Naive thymus-derived CD4-positive, alpha-beta T cell (primary cell): Measurements from ENCODE around the gene SPOP. TPM values are rescaled to one million over a fixed set of nuclear protein-coding genes. Genes with fewer than 3 reads are reported as not detected.

Experiments used
- ATAC-seq: fragments of 150-1000 bp; cut with Tn5 transposase; 2 replicates; pipeline ENCODE4 v1.10.0; 2021; ENCODE audit warnings: mild to moderate bottlenecking, moderate library complexity
- CTCF ChIA-PET: fragments of 350-600 bp; sonication (Branson Sonifier 250); formaldehyde crosslinking; loops from one replicate; lab custom pipeline; 2021; ENCODE audit warnings: antibody characterized with exemption; lab: Charles Lee
- POLR2A ChIA-PET: fragments of 350-600 bp; sonication (Branson Sonifier 250); formaldehyde crosslinking; loops from one replicate; lab custom pipeline; 2021; ENCODE audit warnings: antibody characterized with exemption, inconsistent platforms; lab: Charles Lee
- DNase-seq, 9 donors: peaks; one replicate each; pipeline versions ENCODE4 v3.0.0 to v3.0.0-alpha.2; 2020 to 2022; ENCODE audit warnings: mixed read lengths in 1 of 9
- H3K27ac ChIP-seq: one replicate; pipeline ENCODE4 v1.7.0; 2013; ENCODE audit warnings: mild to moderate bottlenecking, low read depth, low read length, moderate library complexity
- H3K27me3 ChIP-seq, 2 donors: one replicate each; pipeline ENCODE4 v1.7.0; 2013; ENCODE audit warnings: low read length in 2 of 2, mild to moderate bottlenecking in 2 of 2, moderate library complexity in 2 of 2; ENCODE audit not compliant: control insufficient read depth in 2 of 2, insufficient read depth in 2 of 2
- H3K36me3 ChIP-seq, 3 experiments: 1 replicate in 2 of 3; 2 replicates in 1 of 3; pipeline ENCODE4 v1.7.0; 2013; ENCODE audit warnings: low read length in 3 of 3, mild to moderate bottlenecking in 3 of 3, moderate library complexity in 1 of 3; ENCODE audit not compliant: insufficient read depth in 3 of 3, control insufficient read depth in 2 of 3
- H3K4me1 ChIP-seq, 2 donors: one replicate each; pipeline ENCODE4 v1.7.0; 2013; ENCODE audit warnings: low read length in 2 of 2, mild to moderate bottlenecking in 2 of 2, moderate library complexity in 1 of 2; ENCODE audit not compliant: control insufficient read depth in 2 of 2, insufficient read depth in 2 of 2
- H3K4me3 ChIP-seq: 2 replicates; pipeline ENCODE4 v1.7.0; 2013; ENCODE audit warnings: mild to moderate bottlenecking, low read length
- H3K9me3 ChIP-seq, 3 experiments: 1 replicate in 2 of 3; 2 replicates in 1 of 3; pipeline ENCODE4 v1.7.0; 2013; ENCODE audit warnings: low read length in 3 of 3; ENCODE audit not compliant: control insufficient read depth in 2 of 3
- H3K27ac Mint-ChIP-seq, 9 donors: one replicate each; pipeline ENCODE4 v1.8.0; 2020 to 2022; ENCODE audit warnings: mixed read lengths in 9 of 9, mild to moderate bottlenecking in 8 of 9, moderate library complexity in 5 of 9, inconsistent platforms in 2 of 9
- H3K27me3 Mint-ChIP-seq, 5 donors: one replicate each; pipeline ENCODE4 v1.8.0; 2021 to 2022; ENCODE audit warnings: mixed read lengths in 5 of 5, mild to moderate bottlenecking in 1 of 5
- H3K36me3 Mint-ChIP-seq, 5 donors: one replicate each; pipeline ENCODE4 v1.8.0; 2020 to 2022; ENCODE audit warnings: mixed read lengths in 5 of 5, mild to moderate bottlenecking in 3 of 5, inconsistent platforms in 1 of 5
- H3K4me1 Mint-ChIP-seq, 7 donors: one replicate each; pipeline ENCODE4 v1.8.0; 2020 to 2022; ENCODE audit warnings: mixed read lengths in 7 of 7, mild to moderate bottlenecking in 3 of 7, inconsistent platforms in 1 of 7
- H3K4me3 Mint-ChIP-seq, 10 donors: one replicate each; pipeline ENCODE4 v1.8.0; 2020 to 2022; ENCODE audit warnings: mild to moderate bottlenecking in 10 of 10, mixed read lengths in 10 of 10, moderate library complexity in 6 of 10, inconsistent platforms in 2 of 10
- H3K9me3 Mint-ChIP-seq, 11 donors: one replicate each; pipeline ENCODE4 v1.8.0; 2020 to 2022; ENCODE audit warnings: mixed read lengths in 11 of 11, mild to moderate bottlenecking in 4 of 11, inconsistent platforms in 1 of 11, moderate library complexity in 1 of 11
- intact Hi-C, 2 donors: fragments of 100-400 bp; cut with micrococcal nuclease; formaldehyde crosslinking; loops; one replicate each; pipeline ENCODE4 v1.15.1; 2023
- polyA plus RNA-seq, 2 donors: library from polyadenylated mRNA; unstranded; fragments of 300-500 nt; fragmentation: Illumina TruSeq; gene quantifications; one replicate each; pipeline ENCODE4 v1.2.3, GENCODE V29; 2021
- total RNA-seq, 6 experiments: library from RNA in 5 of 6; stranded (reverse) in 5 of 6; gene quantifications; 1 replicate in 5 of 6; 2 replicates in 1 of 6; pipeline ENCODE4 v1.2.3 and lab custom pipeline; 2021 to 2026

Gene SPOP
- total and polyA plus RNA-seq, 7 experiments from 2014 or later: 59.6 to 151 (median 81.2) TPM

DNA sequence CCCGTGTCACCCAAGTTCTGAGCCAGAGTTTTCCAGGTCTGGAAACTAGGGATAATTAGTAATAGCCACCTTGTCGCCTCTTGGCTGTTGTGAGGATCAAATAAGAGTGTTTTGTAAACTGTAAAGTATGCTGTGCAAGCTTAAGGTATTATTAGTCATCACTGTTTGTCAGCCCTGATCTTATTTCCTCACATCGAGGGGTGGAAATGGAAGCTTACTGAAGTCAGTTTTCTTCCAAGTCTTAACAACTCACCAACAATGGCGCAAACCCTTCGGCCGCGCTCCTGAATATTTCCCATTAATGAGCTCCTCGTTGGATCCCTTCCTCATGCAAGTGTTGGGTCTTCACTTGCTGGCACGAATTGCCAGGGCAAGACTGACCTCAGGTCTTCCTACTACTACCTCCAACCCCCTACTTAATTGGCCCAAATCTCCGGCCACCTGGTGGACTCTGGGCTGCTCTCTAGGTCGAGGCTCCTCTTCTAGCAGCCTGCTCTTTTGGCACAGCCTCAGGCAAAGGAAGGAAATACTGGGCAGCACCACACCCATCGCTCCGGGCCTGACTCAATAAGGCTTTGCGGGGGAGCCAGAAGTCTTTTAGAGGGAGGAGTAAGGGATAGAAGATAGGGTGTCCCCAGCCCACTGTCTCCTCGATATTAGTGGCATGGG lies 30.8 kb upstream of the SPOP start:
- Histone ChIP-seq H3K4me3 (peak overlapping the region; percentile 24), H3K27me3 (no peaks in the 10 kb centered on the region), H3K27ac (peak overlapping the region; percentile 94), H3K9me3 (no peaks in the 10 kb centered on the region), H3K4me1 (peaks cover 26 to 27% of the 10 kb centered on the region in 2 donors), H3K36me3 (peaks cover 15 to 63% (median 16%) of the 10 kb centered on the region in 3 experiments)
- no peak for ATAC-seq
- H3K4me1 Mint-ChIP-seq: peaks cover 31 to 47% (median 43%) of the 10 kb centered on the region in 7 donors
- CTCF ChIA-PET: interaction anchor here (0.7 to 3.5 kb wide), 27 partner anchors 8 to 143 kb away, joined by 3 to 25 read pairs (median 5); partner anchors contain the start of genes FAM117A and KAT7
- peak overlapping the region; percentile 51 to 97 (median 96) for H3K4me3 Mint-ChIP-seq
- H3K9me3 Mint-ChIP-seq: no peaks in the 10 kb centered on the region
- no peak for DNase-seq
- peak overlapping the region; percentile 89 to 99 (median 96) for H3K27ac Mint-ChIP-seq
- no peaks in the 10 kb centered on the region for H3K27me3 Mint-ChIP-seq
- peaks cover 7 to 31% (median 13%) of the 10 kb centered on the region in 5 donors for H3K36me3 Mint-ChIP-seq
- intact Hi-C loops: loop anchor here (1.0 to 5.0 kb wide), 11 partner anchors 12 to 293 kb away; partner anchors contain the start of genes FAM117A (in 2 of the 2), KAT7 (in 2 of the 2), SPOP (in 2 of the 2) and DLX3 (in 1 of the 2)
- POLR2A ChIA-PET: interaction anchor here (0.6 to 6.6 kb wide), 26 partner anchors 13 to 142 kb away, joined by 3 to 95 read pairs (median 7); partner anchors contain the start of genes FAM117A and KAT7

DNA sequence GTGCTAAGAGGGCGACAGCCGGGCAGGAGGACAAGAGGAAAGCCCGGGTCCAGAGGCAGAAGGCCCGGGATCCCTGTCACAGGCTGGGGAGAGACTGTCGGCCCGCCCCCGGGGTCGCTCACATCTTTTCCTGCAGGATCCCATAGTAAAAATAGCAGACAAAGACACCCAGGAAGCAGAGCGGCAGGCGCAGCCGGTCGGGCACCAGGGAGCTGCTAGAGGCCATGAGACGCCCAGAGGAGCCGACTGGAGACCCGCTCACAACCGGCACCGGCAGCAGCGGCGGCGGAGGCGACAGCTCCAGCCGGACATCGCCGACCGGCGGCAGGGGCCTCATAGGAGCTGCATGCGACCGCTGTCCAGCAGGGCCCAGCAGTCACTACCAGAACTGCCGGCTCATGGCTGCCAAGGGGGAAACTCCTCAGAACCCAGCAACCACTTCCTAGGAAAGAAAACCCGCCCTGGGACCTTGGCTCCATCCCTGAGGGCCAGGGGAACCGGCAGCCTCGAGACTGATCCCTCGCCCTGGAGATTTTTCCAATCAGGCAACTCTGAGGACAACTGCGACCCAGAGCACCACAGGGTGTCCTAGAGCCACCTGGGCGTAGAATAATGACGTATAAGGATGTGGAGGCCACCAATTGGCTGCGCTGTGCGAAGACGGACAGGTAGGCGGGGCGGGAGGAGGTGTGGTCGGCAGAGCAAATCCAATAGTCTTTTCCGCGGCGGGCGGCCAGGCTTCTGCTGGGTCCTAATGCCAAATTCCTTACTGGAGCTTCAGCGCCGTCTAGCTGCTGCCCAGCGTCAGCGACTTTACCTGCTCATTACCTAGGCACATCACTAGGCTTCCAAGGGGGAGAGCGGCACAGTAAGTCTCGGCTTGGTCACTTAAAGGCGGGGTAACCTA lies 30.0 kb upstream of the SPOP start, which contains the start of gene SLC35B1:
SLC35B1 (minus strand) TSS at position 357 of the 907 bp plus-strand sequence; CDS start at position 226, 131 bp downstream.
- CTCF ChIA-PET: interaction anchor here (0.6 to 3.5 kb wide), 23 partner anchors 8 to 575 kb away, joined by 3 to 25 read pairs (median 5); partner anchors contain the start of genes FAM117A and KAT7
- Histone ChIP-seq H3K27me3 (no peaks in the 10 kb centered on the region), H3K9me3 (no peaks in the 10 kb centered on the region), H3K27ac (peak within 1 kb of the TSS; percentile 94), H3K4me3 (peak within 1 kb of the TSS; percentile 96), H3K36me3 (peaks cover 19 to 64% (median 21%) of the 10 kb centered on the region in 3 experiments), H3K4me1 (peaks cover 22 to 27% of the 10 kb centered on the region in 2 donors)
- Mint-ChIP-seq H3K4me1 (peaks cover 30 to 47% (median 42%) of the 10 kb centered on the region in 7 donors), H3K9me3 (no peaks in the 10 kb centered on the region), H3K36me3 (peaks cover 5 to 32% (median 13%) of the 10 kb centered on the region in 5 donors), H3K27me3 (no peaks in the 10 kb centered on the region), H3K27ac (peak within 1 kb of the TSS; percentile 89 to 99 (median 96)), H3K4me3 (peak within 1 kb of the TSS; percentile 91 to 97 (median 96))
- ATAC-seq: peak; percentile 98
- intact Hi-C loops: loop anchor here (1.0 to 5.0 kb wide), 11 partner anchors 12 to 293 kb away; partner anchors contain the start of genes FAM117A (in 2 of the 2), KAT7 (in 2 of the 2), SPOP (in 2 of the 2) and DLX3 (in 1 of the 2)
- POLR2A ChIA-PET: interaction anchor here (0.5 to 6.6 kb wide), 28 partner anchors 12 to 143 kb away, joined by 3 to 95 read pairs (median 6); partner anchors contain the start of genes FAM117A and KAT7
- DNase-seq: peak; percentile 89 to 99 (median 97)

DNA sequence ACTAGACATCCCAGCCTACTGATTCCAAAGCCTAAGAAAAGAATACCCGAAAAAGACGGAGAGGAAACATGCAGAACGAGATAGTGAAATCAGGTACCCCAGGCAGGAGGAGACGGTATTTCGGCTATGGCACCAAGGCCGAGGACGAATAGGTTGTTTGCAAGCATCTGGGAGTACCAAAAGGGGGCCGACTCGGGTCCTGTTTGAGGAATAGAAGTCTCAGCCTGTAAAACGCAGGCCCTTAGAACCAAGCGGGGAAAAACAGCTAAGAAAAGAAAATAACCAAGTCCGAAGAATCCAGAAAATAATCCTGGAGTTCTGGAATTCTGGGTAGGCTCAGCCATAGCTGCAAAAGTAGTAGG lies 29.3 kb upstream of the SPOP start:
- no peaks in the 10 kb centered on the region for H3K27me3 ChIP-seq
- CTCF ChIA-PET: interaction anchor here (0.6 to 3.5 kb wide), 12 partner anchors 11 to 111 kb away, joined by 3 to 25 read pairs (median 6); partner anchors contain the start of gene KAT7
- Mint-ChIP-seq H3K4me3 (peak overlapping the region; percentile 91 to 97 (median 96)), H3K9me3 (no peaks in the 10 kb centered on the region), H3K27me3 (no peaks in the 10 kb centered on the region), H3K4me1 (peaks cover 30 to 47% (median 42%) of the 10 kb centered on the region in 7 donors), H3K27ac (peak overlapping the region; percentile 89 to 99 (median 96)), H3K36me3 (peaks cover 5 to 36% (median 13%) of the 10 kb centered on the region in 5 donors)
- H3K36me3 ChIP-seq: peaks cover 22 to 65% (median 24%) of the 10 kb centered on the region in 3 experiments
- no peaks in the 10 kb centered on the region for H3K9me3 ChIP-seq
- DNase-seq (peak in 6 of 9 donors; percentile 20 to 63 (median 34)), ATAC-seq (no peak)
- POLR2A ChIA-PET: interaction anchor here (0.5 to 6.6 kb wide), 15 partner anchors 11 to 144 kb away, joined by 3 to 95 read pairs (median 10); partner anchors contain the start of genes FAM117A and KAT7
- H3K4me3 ChIP-seq: peak overlapping the region; percentile 96
- intact Hi-C loops: loop anchor here (1.0 to 5.0 kb wide), 2 partner anchors 144 to 290 kb away; partner anchors contain the start of gene DLX3 (in 1 of the 2)
- H3K4me1 ChIP-seq: peaks cover 22 to 27% of the 10 kb centered on the region in 2 donors
- peak overlapping the region; percentile 94 for H3K27ac ChIP-seq

DNA sequence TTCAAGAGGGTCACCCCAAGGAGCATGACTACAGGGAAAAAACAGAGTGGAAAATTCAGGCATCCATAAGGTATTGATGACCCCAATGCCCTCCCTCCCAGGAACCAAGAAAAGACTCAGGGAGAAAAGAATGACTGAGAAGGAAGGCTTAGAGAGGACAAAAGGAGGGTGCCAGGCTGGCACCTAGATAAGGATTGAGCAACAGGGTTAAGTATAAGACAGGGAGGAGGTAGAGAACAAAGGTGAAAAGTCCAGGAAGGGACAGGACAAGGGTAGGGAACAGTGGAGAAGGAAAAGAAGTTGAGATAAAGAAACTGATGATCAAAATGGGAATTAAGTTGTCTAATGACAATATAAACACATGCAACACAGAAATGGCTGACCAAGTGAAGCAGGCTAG lies 27.4 kb upstream of the SPOP start:
- H3K4me1 Mint-ChIP-seq: peaks cover 29 to 50% (median 44%) of the 10 kb centered on the region in 7 donors

DNA sequence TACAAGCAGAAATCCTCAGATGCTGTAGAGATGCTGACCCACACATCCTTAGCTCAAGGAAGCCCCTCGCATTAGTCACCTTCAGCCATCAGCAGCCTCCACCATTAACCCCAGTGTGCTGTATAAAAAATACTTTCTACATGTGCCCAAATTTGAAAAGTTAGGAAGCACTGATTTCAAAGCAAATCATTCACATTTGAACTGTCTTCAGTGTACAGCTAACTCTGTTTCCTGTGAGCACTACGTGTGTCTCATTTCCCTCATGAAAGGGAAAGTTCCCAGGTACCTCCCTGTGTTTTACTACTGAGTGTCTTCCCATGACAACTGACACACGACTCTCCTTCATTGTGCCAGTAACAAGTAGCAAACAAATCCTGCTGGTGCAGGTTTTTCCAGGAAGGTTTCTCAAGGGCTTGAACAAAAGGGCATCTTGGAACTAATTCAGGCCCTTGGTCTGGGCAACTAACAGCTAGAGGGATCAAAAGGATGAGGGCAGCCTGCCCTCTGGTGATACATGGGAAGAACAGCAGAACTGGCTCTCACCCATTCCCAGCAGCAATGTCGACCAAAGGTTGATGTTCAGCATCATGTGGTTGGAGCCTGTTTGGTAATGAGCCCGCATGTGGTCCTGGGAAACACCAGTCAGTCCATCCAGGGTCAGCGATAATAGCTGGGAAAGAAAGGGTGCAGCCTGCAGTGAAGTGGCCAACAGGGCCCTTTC lies 25.8 kb upstream of the SPOP start:
- Mint-ChIP-seq H3K4me3 (peak overlapping the region in 1 of 10 donors; percentile 51), H3K27me3 (no peaks in the 10 kb centered on the region), H3K9me3 (no peaks in the 10 kb centered on the region), H3K4me1 (peaks cover 29 to 53% (median 43%) of the 10 kb centered on the region in 7 donors), H3K27ac (peak overlapping the region in 2 of 9 donors; percentile 25 to 28), H3K36me3 (peaks cover 9 to 29% (median 15%) of the 10 kb centered on the region in 5 donors)
- DNase-seq (peak in 2 of 9 donors; percentile 12 to 15), ATAC-seq (no peak)
- intact Hi-C loops: no loop called here
- ChIA-PET CTCF (interaction anchor here (0.5 to 3.1 kb wide), 11 partner anchors 8 to 361 kb away, joined by 3 to 15 read pairs (median 3); no protein-coding TSS in a partner anchor), POLR2A (interaction anchor here (0.8 to 1.6 kb wide), 5 partner anchors 8 to 513 kb away, joined by 3 to 5 read pairs (median 4); partner anchors contain the start of gene FAM117A)
- Histone ChIP-seq H3K4me1 (peaks cover 18 to 24% of the 10 kb centered on the region in 2 donors), H3K27me3 (no peaks in the 10 kb centered on the region), H3K9me3 (no peaks in the 10 kb centered on the region), H3K27ac (no peak overlapping the region), H3K36me3 (peaks cover 24 to 71% (median 31%) of the 10 kb centered on the region in 3 experiments), H3K4me3 (no peak overlapping the region)

More for the DNA sequence above, 27.4 kb upstream of the SPOP start:
- Mint-ChIP-seq H3K27ac (peak overlapping the region in 8 of 9 donors; percentile 18 to 93 (median 81)), H3K36me3 (peaks cover 5 to 25% (median 8%) of the 10 kb centered on the region in 5 donors), H3K9me3 (no peaks in the 10 kb centered on the region), H3K4me3 (peak overlapping the region; percentile 11 to 97 (median 67)), H3K27me3 (no peaks in the 10 kb centered on the region)
- peak overlapping the region; percentile 4 for H3K27ac ChIP-seq
- POLR2A ChIA-PET: interaction anchor here (1.3 to 6.6 kb wide), 5 partner anchors 9 to 129 kb away, joined by 3 to 95 read pairs (median 4); partner anchors contain the start of genes FAM117A and NXPH3
- peaks cover 24 to 67% (median 31%) of the 10 kb centered on the region in 3 experiments for H3K36me3 ChIP-seq
- DNase-seq (no peak), ATAC-seq (no peak)
- H3K27me3 ChIP-seq: no peaks in the 10 kb centered on the region
- peaks cover 22 to 27% of the 10 kb centered on the region in 2 donors for H3K4me1 ChIP-seq
- H3K4me3 ChIP-seq: no peak overlapping the region
- CTCF ChIA-PET: interaction anchor here (0.8 to 2.9 kb wide), 5 partner anchors 9 to 135 kb away, joined by 3 to 15 read pairs (median 5); no protein-coding TSS in a partner anchor
- intact Hi-C loops: loop anchor here in 1 of 2 donors (5.0 kb wide), 1 partner anchor 292 kb away; the partner anchor contains the start of gene DLX3
- no peaks in the 10 kb centered on the region for H3K9me3 ChIP-seq
